ENCODE results near the gene PRELP.
"Not testable (repeated sequence)": the region's sequence is repeated elsewhere in the genome, so short reads cannot be mapped to it uniquely, and the experiment has no call there.

The PRELP gene

DNA sequence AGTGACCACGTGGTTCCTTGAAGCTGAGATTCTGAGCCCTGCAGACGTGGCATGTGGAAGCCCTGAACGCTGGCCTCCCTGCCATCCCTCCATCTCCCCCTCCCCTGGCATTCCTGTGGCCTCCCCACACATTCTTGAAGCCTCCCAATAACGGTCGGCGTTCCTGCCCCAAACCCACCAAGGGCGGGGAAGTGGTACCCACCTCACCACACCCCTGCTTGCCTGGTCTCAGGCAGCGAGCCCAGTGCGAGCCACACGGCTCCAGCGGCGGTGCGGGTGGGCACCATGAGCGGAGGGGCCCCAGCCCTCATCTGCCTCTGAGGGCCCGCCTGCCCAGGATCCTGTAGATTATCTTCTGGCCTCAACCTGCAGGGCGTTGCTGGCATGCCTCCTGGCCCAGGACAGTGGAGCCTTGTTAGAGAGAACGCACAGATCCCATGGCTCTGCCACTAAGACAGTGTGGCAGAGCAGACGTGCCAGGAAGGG, 20.6 kb upstream of the PRELP start:
- DNase-seq, result no peak

DNA sequence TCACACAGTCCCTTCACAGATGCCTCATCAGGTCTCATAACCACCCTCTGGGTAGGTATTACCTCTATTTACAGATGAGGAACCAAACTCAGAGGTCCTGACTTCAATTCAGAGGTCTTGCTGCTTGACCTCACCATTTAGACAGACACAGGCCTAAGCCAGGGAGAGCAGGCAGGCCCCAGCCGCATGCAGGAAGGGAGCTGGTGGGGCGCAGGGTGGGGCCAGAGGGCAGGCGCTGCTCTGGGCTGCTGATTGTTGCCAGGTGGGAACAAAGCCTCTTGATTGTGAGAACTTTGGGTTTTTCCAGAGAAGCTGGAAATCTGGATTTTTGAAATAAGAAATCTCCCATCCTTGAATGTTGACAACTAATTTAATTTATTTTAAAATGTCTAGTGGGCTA, 19.9 kb upstream of the PRELP start:
- no peak for DNase-seq

DNA sequence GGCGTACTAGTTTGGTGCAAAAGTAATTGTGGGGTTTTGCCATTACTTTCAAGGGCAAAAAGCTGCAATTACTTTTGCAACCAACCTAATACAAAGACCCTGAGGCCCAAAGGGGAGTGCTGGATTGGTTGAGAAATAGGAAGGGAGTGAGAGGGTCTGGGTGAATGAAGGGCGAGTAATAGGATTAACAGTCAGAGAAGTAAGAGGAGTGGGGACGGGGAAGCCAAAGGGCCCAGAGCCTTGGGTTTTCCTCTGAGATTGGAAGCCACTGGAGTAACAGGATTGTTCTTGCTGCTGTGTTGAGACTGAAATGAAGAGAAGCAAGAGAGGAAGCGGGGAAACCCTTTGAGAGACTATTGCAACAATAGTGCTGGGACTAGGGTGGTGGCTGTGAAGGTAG, 19.0 kb upstream of the PRELP start:
- no peak for DNase-seq

DNA sequence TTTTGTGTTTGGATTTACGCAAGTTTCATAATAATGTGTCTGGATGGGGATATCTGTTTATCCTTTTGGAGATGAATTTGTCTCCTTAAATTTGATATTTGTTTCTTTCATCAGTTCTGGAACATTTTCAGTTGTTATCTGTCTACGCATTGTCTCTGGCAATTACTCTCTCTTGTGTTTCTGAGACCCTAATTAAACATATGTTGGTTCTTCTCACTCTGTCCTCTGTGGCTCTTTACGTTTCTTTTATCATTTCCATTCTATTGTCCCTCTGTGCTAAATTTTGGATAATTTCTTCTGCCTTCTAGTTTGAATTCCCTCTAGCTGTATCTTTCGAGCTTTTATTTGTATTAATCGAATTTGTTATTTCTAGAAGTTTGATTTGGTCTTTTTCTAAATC, 17.5 kb upstream of the PRELP start:
- no peak for DNase-seq

DNA sequence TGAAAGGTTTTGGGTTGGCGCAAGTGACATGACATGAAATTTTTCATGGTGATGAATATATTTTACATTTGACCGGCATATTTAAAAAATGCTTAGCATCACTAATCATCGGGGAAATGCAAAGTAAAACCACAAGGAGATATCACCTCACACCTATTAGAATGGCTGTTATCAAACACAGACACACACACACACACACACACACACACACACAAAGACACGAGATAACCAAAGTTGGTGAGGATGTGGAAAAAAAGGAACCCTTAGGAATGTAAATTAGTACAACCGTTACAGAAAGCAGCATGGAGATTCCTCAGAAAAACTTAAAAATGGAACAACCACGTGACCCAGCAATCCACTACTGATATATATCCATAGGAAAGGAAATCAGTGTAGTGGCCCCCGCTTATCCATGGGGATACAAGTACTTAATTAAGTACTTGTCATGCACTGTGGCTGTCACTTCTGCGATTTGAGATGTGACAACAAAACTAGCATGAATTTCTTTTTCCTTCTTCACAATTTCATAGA, 15.9 kb upstream of the PRELP start:
- no peak for DNase-seq

DNA sequence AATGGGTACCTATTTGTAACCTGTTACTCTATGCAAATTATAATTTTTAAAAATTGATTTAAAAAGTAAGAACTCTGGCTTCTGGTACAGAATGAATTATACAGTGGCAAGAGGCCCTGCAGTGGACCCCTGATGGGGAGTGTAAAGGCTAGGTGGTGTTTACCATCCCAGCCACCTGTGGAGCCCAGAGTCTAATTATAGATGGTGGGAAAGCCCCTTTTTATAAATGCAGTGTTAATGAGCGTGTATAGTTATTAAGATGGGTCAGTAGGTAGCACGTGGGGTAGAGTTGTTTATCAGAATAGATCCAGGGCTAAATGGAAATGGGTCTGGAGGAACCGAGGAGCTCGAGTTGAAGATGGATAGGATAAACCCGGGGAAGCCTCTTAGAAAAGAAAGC, 13.9 kb upstream of the PRELP start:
- DNase-seq, result no peak

DNA sequence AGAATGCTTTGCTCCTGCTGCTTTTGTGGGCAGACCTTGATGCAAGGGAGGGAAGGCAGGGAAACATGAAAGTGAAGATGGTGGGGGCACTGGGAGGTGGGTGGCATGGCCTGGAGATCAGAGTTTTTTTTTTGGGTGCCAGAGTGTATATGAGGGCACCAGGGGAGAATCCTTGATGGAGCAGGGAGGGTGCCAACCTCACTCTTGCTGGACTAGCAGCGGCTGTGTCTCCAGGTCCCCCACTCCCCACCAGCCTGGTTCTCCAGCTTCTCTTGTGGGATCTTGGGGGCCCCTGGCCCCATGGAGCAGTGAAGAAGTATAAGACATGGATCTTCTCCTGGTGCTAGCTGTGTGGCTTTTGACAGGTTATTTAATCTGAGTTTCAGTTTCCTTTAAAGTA, 13.5 kb upstream of the PRELP start:
- no peak for DNase-seq

DNA sequence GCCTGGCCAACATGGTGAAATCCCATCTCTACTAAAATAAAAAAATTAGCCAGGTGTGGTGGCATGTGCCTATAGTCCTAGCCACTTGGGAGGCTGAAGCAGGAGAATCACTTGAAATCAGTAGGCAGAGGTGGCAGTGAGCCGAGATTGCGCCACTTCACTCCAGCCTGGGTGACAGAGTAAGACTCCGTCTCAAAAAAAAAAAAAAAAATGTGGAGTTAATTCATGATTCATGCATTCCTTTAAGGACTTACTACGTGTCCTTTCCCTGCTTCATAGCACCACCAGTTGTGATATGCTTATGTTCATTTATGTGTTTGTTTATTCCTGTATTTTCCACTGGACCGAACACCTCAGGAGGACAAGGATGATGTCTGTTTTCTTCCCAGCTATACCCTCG, 12.7 kb upstream of the PRELP start:
- DNase-seq, result no peak

DNA sequence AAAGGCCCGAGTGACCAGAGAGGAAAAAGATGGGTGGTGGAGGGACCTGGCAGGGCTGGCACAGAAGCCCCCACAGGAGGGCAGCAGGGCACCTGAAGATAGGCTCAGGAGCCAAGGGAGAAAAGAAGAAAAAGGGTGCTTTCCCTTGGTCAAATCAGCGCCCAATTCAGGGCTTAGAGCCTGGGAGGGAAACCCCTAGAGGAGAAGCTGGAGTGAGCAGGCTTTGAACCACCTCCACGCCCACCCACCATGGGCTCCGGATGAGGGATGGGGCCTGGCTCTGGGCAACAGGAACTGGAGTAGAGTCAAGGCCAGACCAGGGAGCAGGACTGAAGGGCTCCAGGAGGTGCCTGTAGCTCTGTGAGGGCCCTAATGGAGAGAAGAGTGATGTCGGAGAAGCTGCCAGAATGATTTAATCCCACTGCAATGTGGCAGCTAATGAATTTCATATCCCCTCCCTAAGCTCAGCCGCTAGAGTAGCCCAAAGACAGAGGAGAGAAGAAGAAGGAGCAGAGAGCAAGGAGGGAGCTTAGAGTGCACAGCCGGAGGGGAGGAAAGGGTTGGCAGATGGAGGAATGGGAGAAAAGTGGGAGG, 12.0 kb upstream of the PRELP start:
- no peak for DNase-seq

DNA sequence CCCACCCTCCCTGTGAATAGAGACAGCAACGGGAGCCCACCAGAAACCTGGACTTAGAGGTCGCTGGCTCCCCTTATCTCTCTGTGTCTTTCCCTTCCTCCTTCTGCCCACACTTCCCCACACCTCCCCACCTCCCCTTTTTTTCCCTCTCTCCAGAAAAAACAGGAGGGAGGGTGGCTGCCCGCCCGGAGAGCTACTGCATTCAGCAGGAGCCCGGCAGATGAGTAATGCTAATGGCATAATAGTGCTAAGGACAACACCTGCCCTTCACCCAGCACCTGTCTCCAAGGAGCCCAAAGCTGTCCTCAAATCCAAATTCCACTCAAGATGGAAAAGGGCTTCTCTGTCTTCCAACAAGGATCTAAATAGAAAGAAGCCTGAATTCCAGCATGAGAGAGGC, 11.4 kb upstream of the PRELP start:
- no peak for DNase-seq

DNA sequence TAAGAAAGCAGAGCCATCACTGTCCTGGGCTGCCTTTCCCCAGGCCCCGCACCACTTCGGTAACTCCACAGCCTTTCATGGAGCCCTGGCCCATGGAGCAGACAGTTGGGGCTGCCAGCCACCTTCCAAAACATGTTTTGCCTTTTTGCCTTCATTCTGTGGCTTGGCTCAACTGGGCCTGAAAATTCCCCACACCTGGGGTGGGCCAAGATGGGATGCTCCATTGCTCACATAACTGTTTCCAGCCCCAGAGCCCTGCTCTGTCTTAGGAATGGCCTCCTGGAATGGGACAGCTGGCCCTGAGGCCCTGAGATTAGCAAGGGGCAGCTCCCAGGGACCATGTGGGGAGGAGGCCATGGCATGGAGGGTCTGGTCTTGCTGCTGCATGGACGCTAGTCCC, 10.9 kb upstream of the PRELP start:
- no peak for DNase-seq

DNA sequence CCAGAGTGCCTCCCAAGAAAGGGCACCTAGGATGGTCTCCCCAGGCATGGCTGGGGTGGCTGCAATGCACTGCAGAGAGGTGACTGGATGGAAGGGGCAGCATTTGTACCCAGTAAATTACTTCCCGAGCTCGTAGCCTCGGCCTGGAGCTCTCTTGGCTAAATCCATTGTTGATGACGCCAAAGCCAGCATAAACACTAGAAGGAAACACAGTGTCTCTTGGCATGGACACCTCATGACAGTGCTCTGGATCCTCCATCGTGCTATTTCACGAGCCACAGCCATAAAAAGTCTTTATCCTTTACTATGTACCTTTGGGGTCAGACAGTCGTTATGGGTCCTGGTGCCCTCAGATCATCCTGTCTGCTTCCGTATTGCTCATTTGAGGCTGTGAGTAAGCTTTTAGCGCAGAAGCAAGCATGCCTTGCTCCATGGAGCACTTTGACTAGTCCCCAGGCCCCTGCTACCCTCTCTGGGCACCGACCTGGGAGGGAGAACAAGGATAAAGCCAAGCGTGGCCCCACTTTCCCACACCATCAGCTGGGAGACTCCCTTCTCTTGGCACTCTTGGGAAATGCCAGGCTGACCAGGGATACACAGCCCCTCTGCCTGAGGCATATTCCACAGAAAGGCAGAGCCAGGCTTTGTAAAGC, 10.3 kb upstream of the PRELP start:
- no peak for DNase-seq

DNA sequence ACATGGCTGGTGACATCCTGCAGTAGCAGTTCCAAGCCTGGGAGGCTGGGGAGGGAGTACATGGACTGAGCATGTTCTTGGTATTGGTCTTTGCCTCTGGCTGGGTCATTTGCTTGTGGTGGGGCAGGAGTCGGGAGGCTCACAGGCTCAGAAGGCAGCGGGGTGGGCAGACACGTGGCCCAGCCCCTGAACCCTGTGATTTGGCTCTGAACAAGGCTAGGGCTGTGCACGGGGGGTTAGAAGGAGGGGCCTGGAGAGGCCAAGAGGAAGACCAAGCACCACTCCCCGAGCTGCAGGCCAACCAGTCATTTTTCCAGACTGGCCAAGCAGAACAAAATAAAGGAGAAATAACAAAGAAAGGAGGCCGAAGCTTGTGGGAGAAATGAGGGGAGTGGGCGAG, 9.7 kb upstream of the PRELP start:
- no peak for DNase-seq

DNA sequence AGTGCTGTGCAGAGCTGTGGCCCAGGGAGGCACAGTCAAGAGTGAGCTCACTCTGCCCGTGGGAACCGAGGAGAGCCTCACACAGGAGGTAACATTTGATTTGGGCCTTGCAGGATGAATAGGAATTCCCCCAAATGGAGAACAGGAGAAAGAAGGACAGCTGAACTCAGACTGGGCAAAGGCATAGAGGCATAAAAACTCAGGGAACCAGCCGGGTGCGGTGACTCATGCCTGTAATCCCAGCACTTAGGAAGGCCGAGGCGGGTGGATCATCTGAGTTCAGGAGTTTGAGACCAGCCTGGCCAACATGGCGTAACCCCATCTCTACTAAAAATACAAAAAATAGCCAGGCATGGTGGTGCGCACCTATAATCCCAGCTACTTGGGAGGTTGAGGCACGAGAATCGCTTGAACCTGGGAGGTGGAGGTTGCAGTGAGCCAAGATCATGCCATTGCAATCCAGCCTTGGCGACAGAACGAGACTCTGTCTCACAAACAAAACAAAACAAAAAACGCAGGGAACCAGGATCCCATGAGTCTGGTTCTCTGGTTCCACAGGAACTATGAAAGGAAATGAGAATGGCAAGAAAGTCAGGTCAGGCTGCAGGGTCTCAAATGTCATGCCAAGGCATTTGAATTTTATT, 8.6 kb upstream of the PRELP start:
- not testable (repeated sequence) for DNase-seq

DNA sequence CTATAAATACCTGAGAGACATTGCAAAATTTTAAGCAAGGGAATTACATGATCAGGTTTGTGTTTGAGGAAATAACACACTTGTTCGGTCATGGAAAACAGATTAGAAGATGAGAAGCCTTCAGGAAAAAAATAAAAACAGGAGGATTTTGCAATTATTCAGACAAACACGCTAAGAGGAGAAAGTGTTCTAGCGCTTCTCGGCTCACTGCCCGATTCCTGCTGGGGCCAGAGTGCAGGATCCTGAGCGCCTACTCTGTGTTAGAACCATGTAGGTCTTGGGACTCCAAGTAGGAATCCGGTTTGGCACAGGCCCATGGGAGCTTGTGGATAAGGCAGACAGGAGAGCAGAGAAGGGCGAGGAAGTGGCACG, 8.1 kb upstream of the PRELP start:
- DNase-seq, result no peak

DNA sequence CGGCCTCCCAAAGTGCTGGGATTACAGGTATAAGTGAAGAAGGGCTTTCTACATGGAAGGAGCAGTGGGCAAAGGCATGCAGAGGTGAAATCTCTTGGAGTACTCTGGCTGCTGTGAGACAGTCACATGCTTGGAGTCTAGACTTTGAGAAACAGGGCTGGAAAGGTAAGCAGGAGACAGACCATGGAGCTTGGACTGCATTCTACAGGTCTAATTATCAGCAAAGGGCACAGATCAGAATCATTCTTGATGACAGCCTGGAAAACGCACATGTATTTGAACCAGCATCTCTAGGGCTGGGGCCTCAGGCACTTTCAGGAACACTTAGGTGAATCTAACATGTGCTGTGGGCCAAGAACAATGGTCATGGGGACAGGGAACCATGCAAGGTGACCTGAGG, 7.3 kb upstream of the PRELP start:
- no peak for DNase-seq

DNA sequence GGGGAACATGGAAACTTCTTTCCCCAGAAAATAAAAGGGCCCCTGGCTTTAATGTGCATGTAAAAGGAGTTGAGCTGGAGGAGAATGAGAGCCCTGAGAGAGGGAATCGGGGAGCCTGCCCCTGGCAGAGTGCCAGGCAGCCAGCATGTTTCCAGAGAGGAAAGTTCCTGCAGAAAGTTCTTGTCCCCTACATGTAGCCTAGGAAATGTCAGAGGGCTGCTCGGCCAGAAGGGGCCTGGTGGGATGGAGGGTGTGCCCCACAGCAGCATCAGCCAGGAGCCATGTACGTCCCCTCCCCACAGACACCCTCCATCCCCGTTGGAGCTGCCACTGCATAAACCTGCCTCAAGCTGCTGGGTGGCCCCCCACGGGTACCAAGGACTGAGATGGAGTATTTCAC, 5.4 kb upstream of the PRELP start:
- DNase-seq, result no peak

DNA sequence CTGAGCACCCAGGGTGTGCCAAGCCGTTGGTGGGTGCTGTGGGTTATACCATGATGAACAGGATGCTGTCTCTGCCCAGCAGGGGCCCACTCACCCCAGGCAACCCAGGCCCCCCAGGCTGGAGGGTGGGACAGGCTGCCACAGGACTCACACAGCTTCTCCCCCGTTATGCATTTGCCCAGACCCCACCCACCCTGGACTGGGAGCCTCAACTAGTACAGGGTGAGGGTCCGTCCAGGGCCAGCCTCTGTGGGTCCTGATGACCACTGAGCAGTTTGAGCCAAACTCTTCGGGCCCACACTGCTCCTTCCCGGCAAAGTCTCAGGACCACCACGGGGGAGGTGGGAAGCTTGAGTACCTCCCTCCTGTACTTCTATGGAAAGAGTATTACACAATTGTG, 3.8 kb upstream of the PRELP start:
- DNase-seq, result no peak

DNA sequence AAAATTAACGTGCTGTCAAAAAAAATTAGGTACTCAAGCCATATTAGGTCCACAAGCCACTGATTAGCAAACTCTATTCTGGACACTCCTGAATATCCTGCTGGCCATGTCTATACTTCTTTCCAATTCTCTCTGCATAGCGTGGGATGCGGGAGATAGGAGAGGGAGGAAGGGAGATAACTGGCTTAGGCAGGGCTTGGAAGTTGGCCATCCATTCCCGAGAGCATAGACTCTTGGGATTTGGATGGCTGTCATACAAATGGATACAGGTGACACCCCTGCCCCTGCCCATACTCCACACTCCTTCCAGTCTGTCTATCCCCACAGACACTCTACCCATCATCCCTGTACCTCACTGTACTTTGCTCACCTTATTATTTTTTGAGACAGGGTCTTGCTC, 2.3 kb upstream of the PRELP start:
- DNase-seq, result no peak

DNA sequence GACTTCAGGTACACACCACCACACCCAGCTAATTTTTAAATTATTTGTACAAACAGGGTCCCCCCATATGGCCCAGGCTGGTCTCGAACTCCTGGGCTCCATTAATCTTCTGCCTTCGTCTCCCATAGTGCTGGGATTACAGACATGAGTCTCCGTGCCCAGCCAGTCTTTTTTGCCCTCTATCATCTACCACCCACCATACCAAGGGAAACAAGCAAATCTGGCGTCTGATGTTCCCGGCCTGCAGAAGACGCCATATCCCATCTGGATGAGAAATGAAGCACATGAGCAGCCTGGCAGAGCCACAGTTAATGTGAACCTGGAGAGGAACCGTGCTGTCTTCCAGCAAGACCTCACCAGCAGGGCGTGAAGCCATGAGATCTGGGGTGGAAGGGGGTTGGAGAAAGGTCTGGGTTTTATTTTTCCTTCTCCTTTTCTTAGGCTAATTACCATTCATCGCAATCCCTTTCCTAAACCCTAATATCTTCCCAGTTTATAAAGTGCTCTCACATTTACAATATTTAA, 1.8 kb upstream of the PRELP start:
- no peak for DNase-seq

DNA sequence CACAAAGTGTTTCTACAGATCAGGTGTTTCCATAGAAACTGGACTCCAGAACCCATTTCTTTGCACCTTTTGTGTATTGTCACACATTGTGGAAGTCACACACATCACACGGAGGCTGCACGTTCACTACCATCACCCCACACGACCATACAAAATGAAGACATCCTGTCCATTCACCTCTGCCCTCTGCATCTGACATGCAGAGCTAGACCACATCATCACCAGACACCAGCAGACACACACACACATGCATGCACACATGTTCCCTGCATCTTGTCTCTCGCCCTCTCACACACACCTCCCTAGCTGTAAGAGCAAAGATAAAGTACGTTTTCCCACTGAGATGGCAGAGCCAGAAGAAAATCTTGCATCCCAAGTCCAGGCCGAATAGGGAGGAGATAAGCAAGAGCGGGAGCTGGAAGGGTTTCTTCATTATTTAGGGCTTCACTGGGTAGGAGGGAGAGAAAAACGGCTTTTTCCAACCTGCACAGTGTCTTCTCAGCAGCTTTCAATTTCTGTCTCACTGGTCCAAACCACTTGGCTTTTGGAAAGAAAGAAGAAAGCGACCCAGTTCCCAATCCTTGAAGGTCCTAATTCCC, 709 bp downstream of the PRELP start:
- DNase-seq, result no peak

DNA sequence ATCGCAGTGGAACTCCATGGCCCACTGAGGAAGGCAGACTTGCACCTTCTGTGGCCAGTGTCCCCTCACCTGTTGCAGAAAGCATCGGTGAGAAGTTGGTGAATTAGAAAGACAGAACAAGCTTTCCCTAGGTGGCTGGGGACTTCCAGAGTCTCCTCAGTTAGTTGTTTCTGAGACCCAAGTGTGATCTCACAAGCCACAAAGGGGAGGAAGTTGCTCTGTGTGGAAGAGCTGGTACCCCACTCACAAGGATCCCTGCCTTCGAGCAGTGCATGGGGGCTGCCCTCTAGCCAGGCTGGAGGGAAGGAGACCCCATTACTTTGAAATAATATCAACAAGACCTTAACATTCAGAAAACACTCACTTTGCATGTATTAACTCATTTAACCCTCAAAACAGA, 2.1 kb downstream of the PRELP start:
- DNase-seq, result no peak

DNA sequence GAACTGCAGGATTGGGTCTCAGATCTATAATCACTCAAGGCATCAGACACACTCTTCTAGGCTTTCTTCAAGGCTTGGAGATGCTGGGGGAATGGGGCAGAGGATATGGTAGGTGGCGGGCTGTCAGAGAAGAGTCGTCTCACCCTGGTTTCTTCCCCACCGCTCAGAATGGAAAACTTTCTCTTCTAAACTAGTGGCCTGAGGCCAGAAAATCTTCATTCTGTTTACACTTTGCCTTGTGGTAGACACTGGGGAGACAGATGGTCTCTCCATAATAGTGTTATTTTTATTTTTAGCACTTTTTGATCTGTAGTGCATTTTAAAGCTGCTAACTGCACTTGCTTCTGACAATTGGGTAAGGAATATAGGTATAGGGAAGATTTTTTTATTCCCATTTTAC, 2.6 kb downstream of the PRELP start:
- no peak for DNase-seq

DNA sequence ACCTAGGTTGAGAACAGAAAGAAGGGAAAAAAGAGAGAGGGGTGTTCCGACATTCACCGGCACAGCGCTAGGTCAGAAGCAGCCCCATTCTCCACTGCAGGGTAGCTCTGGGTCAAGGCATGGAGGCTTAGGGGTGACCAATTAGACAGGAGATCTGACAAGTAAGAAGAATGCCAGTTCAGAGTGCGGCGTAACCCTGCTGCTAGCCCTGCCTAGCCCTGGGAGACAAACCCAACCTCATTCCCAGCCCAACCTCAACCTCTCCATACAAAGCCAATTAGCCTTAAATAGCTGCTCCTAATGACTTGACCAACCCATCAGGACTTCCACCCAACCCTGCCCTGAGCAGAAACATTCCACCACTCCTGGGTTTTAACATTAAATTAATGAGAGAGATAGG, 3.4 kb downstream of the PRELP start:
- DNase-seq, result no peak

Data from NK-92 treated with Interleukin-12 subunit alpha and Interleukin-12 subunit beta, amount 100 ng/mL, for 24 hours (cell line).